AG04449 (cell line): Measurements from ENCODE around the gene TIGD4.

Experiments used
- CTCF ChIA-PET: fragments of 350-600 bp; formaldehyde crosslinking; extraction: SDS; loops from one replicate; lab custom pipeline; 2021; ENCODE audit warnings: antibody characterized with exemption; lab: Yijun Ruan, JAX
- POLR2A ChIA-PET: fragments of 400-600, 350-600 bp; formaldehyde crosslinking; extraction: SDS; loops from one replicate; lab custom pipeline; 2020; ENCODE audit warnings: antibody characterized with exemption, inconsistent platforms; lab: Yijun Ruan, JAX
- DNase-seq: peaks from one replicate; pipeline ENCODE4 v3.0.0-alpha.2; 2010; ENCODE audit warnings: low read depth, low spot score
- H3K4me3 ChIP-seq: 2 replicates; pipeline ENCODE4 v1.5.1; 2011; ENCODE audit warnings: low read depth, mild to moderate bottlenecking, control low read depth, low read length
- CTCF ChIP-seq: IDR thresholded peaks from one replicate; pipeline ENCODE4 v1.5.1; 2011; ENCODE audit warnings: mild to moderate bottlenecking, moderate library complexity, low read length, control low read depth, inconsistent platforms; ENCODE audit not compliant: insufficient read depth; ENCODE audit errors: missing control alignments

TIGD4 gene

GRCh38 chr4:152785639-152786615 lies 6.4 kb upstream of the TIGD4 start:
- ChIA-PET CTCF (interaction anchor here (1.2 to 3.2 kb wide), 2 partner anchors 330 to 342 kb away, joined by 3 to 19 read pairs; no protein-coding TSS in a partner anchor), POLR2A (no interaction called here)
- no peak for TF ChIP-seq CTCF
- H3K4me3 ChIP-seq, result no peak overlapping the region
- no peak for DNase-seq

- ChIA-PET POLR2A (no interaction called here), CTCF (interaction anchor here (1.2 to 3.2 kb wide), 2 partner anchors 329 to 343 kb away, joined by 3 to 19 read pairs; no protein-coding TSS in a partner anchor)
Measured at GRCh38 chr4:152784490-152785350, 5.2 kb upstream of the TIGD4 start.

GRCh38 chr4:152780267-152780778 lies 793 bp upstream of the TIGD4 start:
- ChIA-PET CTCF (interaction anchor here (3.0 kb wide), 1 partner anchor 278 kb away, joined by 8 read pairs; no protein-coding TSS in a partner anchor), POLR2A (no interaction called here)
- DNase-seq, result no peak

More at GRCh38 chr4:152784490-152785350, 5.2 kb upstream of the TIGD4 start:
- H3K4me3 ChIP-seq, result no peak overlapping the region
- DNase-seq, result no peak
- no peak for TF ChIP-seq CTCF

GRCh38 chr4:152778656-152779512 lies 646 bp downstream of the TIGD4 start:
- H3K4me3 ChIP-seq, result peak overlapping the region; percentile 87
- TF ChIP-seq CTCF, result no peak
- DNase-seq, result no peak
- POLR2A ChIA-PET, result interaction anchor here (1.0 kb wide), 1 partner anchor 157 kb away, joined by 3 read pairs; the partner anchor contains the start of gene FHDC1
- CTCF ChIA-PET, result interaction anchor here (1.0 to 3.0 kb wide), 6 partner anchors 10 to 348 kb away, joined by 3 to 14 read pairs (median 4); no protein-coding TSS in a partner anchor

More at GRCh38 chr4:152780267-152780778, 793 bp upstream of the TIGD4 start:
- H3K4me3 ChIP-seq, result peak overlapping the region; percentile 87
- no peak for TF ChIP-seq CTCF

- no peak for DNase-seq
- POLR2A ChIA-PET, result no interaction called here
- TF ChIP-seq CTCF, result no peak
- H3K4me3 ChIP-seq, result no peak overlapping the region
- CTCF ChIA-PET, result interaction anchor here (2.2 to 3.0 kb wide), 2 partner anchors 276 to 350 kb away, joined by 8 to 14 read pairs; no protein-coding TSS in a partner anchor
Measured at GRCh38 chr4:152777488-152777887, 2.0 kb downstream of the TIGD4 start.
